Tibial artery (tissue), 4 donors: ENCODE data around the gene RAB31.

Experiments
- DNase-seq, 2 donors: peaks; one replicate each; pipeline ENCODE4 v3.0.0-alpha.2; 2019
- H3K27ac ChIP-seq, 2 donors: fragments of 200-600 bp; sonication (generic) in 1 of 2; 1 replicate in 1 of 2; 2 replicates in 1 of 2; pipeline ENCODE4 v1.5.1; 2018 to 2019; ENCODE audit warnings: mild to moderate bottlenecking in 1 of 2
- H3K27me3 ChIP-seq, 2 donors: fragments of 200-600 bp; sonication (generic) in 1 of 2; one replicate each; pipeline versions ENCODE4 v1.5.1 to v1.6.0; 2016 to 2019
- H3K36me3 ChIP-seq, 3 donors: fragments of 200-600 bp; sonication (generic) in 2 of 3; one replicate each; pipeline ENCODE4 v1.5.1; 2016 to 2019; ENCODE audit warnings: mild to moderate bottlenecking in 2 of 3
- H3K4me1 ChIP-seq, 4 donors: fragments of 200-600 bp; sonication (generic) in 2 of 4; 1 replicate in 3 of 4; 2 replicates in 1 of 4; pipeline ENCODE4 v1.5.1; 2016 to 2019
- H3K4me3 ChIP-seq, 2 donors: fragments of 200-600 bp; sonication (generic) in 1 of 2; 1 replicate in 1 of 2; 2 replicates in 1 of 2; pipeline ENCODE4 v1.5.1; 2018 to 2019; ENCODE audit warnings: mild to moderate bottlenecking in 2 of 2
- H3K9me3 ChIP-seq, 3 donors: fragments of 200-600 bp; sonication (generic) in 1 of 3; one replicate each; pipeline ENCODE4 v1.5.1; 2016 to 2019
- intact Hi-C: fragments of 100-400 bp; cut with DNase I; formaldehyde crosslinking; loops from one replicate; pipeline ENCODE4 v1.15.0; 2023; ENCODE audit warnings: low total_unique reads
- TF ChIP-seq, protein P1 (sequence below), 2 experiments: fragments of 200-600 bp in 1 of 2; fragments of 450-650 bp in 1 of 2; IDR thresholded peaks; one replicate each; pipeline ENCODE4 v1.5.1; 2017 to 2019; ENCODE audit warnings: antibody characterized with exemption in 2 of 2, mild to moderate bottlenecking in 1 of 2, moderate library complexity in 1 of 2

RAB31 gene

DNA sequence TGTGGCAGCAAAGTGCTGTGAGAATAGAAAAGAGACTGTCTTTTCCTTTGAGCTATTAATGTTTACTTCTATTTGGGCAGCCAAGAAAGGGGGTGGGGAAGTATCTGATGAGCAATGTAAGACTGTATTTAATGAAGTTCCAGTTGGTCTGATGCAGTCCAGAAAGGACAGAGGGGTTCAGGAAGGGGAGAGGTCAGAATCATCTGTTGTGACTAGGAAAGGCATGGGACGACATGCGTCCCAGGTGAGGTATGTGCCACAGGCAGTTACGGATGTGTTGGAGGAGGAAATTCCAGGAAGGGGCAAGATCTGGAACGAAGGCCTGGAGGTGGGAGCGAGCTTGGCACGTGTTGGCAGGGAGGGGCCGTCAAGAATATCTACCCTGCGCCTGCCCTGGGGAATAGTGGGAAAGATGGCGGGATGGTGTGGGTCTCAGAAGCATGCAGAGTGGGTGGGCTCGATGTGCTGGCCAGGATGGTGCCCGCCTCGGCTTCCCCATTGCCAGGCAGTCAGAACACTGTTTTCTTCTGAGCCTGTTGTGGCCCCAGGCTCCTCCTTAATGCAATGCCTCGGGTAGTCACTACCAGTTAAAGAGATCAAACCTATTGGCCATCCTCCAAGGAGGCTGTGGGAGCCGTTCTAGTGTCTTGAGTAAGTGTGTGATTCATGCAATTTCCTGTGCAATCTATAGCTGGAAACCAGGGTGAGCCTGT is 119.8 kb downstream of the RAB31 start:
- Histone ChIP-seq H3K36me3 (no peaks in the 10 kb centered on the region), H3K27ac (peak overlapping the region; percentile 36 to 53), H3K27me3 (no peaks in the 10 kb centered on the region), H3K4me3 (no peak overlapping the region), H3K4me1 (peaks cover 0 to 85% (median 58%) of the 10 kb centered on the region in 4 donors), H3K9me3 (no peaks in the 10 kb centered on the region)
- TF ChIP-seq, protein P1, sequence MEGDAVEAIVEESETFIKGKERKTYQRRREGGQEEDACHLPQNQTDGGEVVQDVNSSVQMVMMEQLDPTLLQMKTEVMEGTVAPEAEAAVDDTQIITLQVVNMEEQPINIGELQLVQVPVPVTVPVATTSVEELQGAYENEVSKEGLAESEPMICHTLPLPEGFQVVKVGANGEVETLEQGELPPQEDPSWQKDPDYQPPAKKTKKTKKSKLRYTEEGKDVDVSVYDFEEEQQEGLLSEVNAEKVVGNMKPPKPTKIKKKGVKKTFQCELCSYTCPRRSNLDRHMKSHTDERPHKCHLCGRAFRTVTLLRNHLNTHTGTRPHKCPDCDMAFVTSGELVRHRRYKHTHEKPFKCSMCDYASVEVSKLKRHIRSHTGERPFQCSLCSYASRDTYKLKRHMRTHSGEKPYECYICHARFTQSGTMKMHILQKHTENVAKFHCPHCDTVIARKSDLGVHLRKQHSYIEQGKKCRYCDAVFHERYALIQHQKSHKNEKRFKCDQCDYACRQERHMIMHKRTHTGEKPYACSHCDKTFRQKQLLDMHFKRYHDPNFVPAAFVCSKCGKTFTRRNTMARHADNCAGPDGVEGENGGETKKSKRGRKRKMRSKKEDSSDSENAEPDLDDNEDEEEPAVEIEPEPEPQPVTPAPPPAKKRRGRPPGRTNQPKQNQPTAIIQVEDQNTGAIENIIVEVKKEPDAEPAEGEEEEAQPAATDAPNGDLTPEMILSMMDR (IDR thresholded peaks at IDR 0.05) = no peak
- peak in 1 of 2 donors; percentile 72 for DNase-seq
- intact Hi-C loops = no loop called here

DNA sequence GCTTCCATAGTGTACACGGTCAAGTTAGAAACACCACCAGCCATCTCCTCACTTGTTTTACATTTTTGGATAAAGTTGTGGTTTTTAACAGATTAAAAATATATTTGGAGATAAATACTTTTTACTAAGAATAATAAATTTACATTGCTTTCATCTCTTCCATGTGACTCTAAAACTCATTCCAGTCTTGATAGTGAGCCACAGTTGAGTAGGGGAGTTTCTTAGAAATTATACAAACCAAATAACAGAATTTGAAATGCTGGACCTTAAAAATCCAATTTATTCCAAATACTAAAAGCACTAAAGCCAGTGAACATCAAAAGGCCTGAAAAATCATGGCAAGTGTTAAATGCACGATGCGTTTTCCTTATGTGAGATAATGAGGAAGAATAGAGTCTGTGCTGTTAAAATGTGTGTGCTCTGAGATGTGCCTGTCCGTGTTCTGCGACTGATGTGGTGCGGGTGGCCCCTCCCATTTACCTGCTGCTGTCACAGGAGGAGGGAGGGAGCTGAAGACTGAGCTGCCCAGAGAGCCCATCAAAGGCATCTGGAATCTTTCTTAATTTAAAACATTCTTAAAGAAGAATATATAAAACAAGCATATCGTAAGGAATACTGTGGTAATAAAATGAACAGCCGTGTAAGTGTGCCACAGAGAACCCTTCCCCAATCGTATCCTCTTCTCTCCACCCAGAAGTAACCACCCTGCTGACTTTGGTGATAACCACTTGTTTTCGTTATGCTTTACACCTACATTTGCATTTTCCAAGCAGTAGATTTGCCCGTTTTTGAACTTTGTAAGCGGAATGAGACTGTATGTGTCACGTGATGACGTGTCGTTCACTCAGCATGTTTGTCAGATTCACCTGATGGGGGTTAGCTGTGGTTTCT is 120.7 kb downstream of the RAB31 start:
- no peak for DNase-seq
- Histone ChIP-seq H3K36me3 (no peaks in the 10 kb centered on the region), H3K9me3 (no peaks in the 10 kb centered on the region), H3K4me3 (no peak overlapping the region), H3K27me3 (no peaks in the 10 kb centered on the region), H3K4me1 (peaks cover 0 to 78% (median 58%) of the 10 kb centered on the region in 4 donors), H3K27ac (peak overlapping the region in 1 of 2 donors; percentile 53)
- intact Hi-C loops = no loop called here
- TF ChIP-seq, protein P1 (IDR thresholded peaks at IDR 0.05) = no peak

DNA sequence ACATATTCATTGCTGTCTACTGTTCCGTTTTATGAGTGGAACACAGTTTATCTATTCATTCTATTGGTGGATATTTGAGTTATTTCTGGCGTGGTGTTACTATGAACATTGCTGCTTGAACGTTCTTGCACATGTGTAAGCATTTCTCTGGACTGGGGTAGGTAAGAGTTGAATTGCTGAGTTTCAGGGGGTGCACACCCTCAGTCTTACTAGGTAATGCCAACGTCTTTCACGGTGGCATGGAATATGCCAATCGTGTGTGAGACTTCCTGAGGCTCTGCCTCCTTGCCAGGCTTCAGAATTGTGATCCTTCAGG is 121.3 kb downstream of the RAB31 start:
- H3K27me3 ChIP-seq = no peaks in the 10 kb centered on the region
- DNase-seq = no peak
- H3K4me3 ChIP-seq = no peak overlapping the region
- TF ChIP-seq, protein P1 (IDR thresholded peaks at IDR 0.05) = no peak
- no peaks in the 10 kb centered on the region for H3K9me3 ChIP-seq
- intact Hi-C loops = no loop called here
- peaks cover 0 to 72% (median 52%) of the 10 kb centered on the region in 4 donors for H3K4me1 ChIP-seq
- no peaks in the 10 kb centered on the region for H3K36me3 ChIP-seq
- no peak overlapping the region for H3K27ac ChIP-seq

DNA sequence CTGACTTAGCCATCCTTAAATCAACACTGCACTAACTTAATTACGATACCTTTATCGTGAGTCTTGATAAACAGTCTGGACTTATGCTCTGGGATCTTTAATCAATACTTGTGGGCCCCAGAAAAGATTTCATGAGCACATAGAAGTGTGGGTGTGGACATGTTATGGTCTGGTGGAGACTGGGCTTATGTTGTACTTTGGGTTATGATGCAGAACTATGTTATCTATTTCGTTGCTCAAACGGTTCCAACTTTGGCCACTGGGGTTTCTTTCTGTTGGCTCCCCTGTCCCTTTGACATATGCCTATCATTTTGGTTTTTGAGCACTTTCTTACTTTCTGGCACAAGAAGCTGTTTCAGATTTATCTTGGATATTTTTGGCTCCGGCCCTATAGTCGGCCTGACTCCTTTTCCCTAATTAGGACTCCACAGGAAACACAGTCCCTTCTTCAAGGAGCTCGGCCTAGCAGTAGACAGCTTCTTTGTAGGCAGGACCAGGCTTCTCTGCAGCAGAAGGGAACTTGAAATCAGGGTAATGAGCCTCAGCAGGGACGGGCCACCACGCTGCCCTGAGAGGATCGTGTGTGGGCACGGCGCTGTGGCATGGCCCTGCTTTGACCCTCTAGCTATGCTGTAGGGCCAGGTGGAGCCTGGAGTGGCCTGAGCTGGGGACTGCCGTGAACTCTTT is 123.1 kb downstream of the RAB31 start:
- Histone ChIP-seq H3K27ac (peak overlapping the region; percentile 68 to 71), H3K4me3 (no peak overlapping the region), H3K36me3 (no peaks in the 10 kb centered on the region), H3K9me3 (no peaks in the 10 kb centered on the region), H3K27me3 (no peaks in the 10 kb centered on the region), H3K4me1 (peaks cover 0 to 54% (median 34%) of the 10 kb centered on the region in 4 donors)
- intact Hi-C loops = no loop called here
- TF ChIP-seq, protein P1 (IDR thresholded peaks at IDR 0.05) = peak; percentile 34 to 45
- no peak for DNase-seq

DNA sequence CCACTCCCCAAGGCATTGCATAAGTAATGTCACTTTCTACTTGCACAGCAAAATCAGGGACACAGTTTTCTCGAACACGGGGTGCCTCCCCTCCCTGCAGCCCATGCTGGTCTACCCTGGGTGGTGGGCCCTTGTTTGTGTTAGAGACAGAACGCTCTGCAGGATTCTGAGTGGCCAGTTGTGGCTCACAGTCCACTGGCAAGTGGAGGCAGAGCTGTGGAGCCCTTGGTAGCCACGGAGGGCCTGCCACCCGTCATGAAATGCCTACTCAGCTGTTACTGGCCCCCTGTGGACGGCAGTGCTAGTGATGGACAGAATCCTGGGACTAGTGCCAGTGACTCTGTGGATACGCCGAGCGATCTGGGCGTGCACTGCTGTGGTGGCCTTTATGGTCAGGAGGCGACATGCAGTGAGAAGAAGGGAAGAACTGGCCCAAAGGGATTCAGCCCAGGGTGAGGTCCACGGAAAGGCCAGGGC is 123.7 kb downstream of the RAB31 start:
- Histone ChIP-seq H3K27ac (peak overlapping the region; percentile 68 to 71), H3K4me3 (no peak overlapping the region), H3K4me1 (peaks cover 0 to 48% (median 32%) of the 10 kb centered on the region in 4 donors), H3K36me3 (no peaks in the 10 kb centered on the region), H3K27me3 (no peaks in the 10 kb centered on the region), H3K9me3 (no peaks in the 10 kb centered on the region)
- intact Hi-C loops = no loop called here
- DNase-seq = no peak
- TF ChIP-seq, protein P1 (IDR thresholded peaks at IDR 0.05) = no peak
